Esophagus (tissue), 2 donors: ENCODE measurements around the gene PWWP2B. TPM values are rescaled to one million over a fixed set of nuclear protein-coding genes. Genes with fewer than 3 reads are reported as not detected.
"Not testable (repeated sequence)": the region's sequence is repeated elsewhere in the genome, so short reads cannot be mapped to it uniquely, and the experiment has no call there.

Experiments
- H3K27ac ChIP-seq, 2 donors: one replicate each; pipeline ENCODE4 v1.5.1; 2013; ENCODE audit warnings: low read depth in 2 of 2, mild to moderate bottlenecking in 2 of 2, inconsistent platforms in 1 of 2, low read length in 1 of 2, moderate library complexity in 1 of 2
- H3K27me3 ChIP-seq, 2 donors: one replicate each; pipeline ENCODE4 v1.6.1; 2013; ENCODE audit warnings: low read length in 2 of 2, control low read depth in 1 of 2, mild to moderate bottlenecking in 1 of 2; ENCODE audit not compliant: insufficient read depth in 2 of 2, control insufficient read depth in 1 of 2
- H3K36me3 ChIP-seq, 2 donors: one replicate each; pipeline ENCODE4 v1.6.1; 2013; ENCODE audit warnings: low read length in 1 of 2; ENCODE audit not compliant: control insufficient read depth in 2 of 2, insufficient read depth in 2 of 2
- H3K4me1 ChIP-seq, 2 donors: one replicate each; pipeline ENCODE4 v1.6.1; 2013; ENCODE audit warnings: low read length in 1 of 2; ENCODE audit not compliant: control insufficient read depth in 2 of 2, insufficient read depth in 2 of 2
- H3K4me3 ChIP-seq, 2 donors: one replicate each; pipeline ENCODE4 v1.5.1; 2013; ENCODE audit warnings: low read length in 2 of 2, mild to moderate bottlenecking in 2 of 2, low read depth in 1 of 2, moderate library complexity in 1 of 2
- H3K9me3 ChIP-seq, 2 donors: one replicate each; pipeline ENCODE4 v1.6.1; 2013; ENCODE audit warnings: mild to moderate bottlenecking in 2 of 2, low read depth in 1 of 2, low read length in 1 of 2, moderate library complexity in 1 of 2; ENCODE audit not compliant: control insufficient read depth in 2 of 2, insufficient read depth in 1 of 2
- WGBS, 2 donors: extraction: QIAGEN DNeasy Blood & Tissue Kit; methylation state at CpG; one replicate each; pipeline ENCODE4 v1.1.7; 2013; 5-methylcytosine and 5-hydroxymethylcytosine counted together
- polyA plus RNA-seq, 2 donors: library from polyadenylated mRNA; stranded (reverse); fragments of 200-250 nt; gene quantifications; one replicate each; pipeline ENCODE4 v1.2.3, GENCODE V29; 2013
- donor health status: healthy with polysubstance abuse.
- donor health status: Bipolar disorder and iron deficiency.

PWWP2B gene
- polyA plus RNA-seq = 10 to 100 TPM; 17.6 to 33.4 TPM

GRCh38 chr10:132397036-132397541 is at the start of gene PWWP2B:
TSS of gene PWWP2B (plus strand) at chr10:132397200. CDS start at chr10:132397227, 27 bp downstream.
- peaks cover 11 to 35% of the 10 kb centered on the region in 2 donors for H3K4me1 ChIP-seq
- 1% methylated on average over 46 to 86 of the region's 86 CpGs for WGBS, 2 donors

GRCh38 chr10:132347211-132347930 is 49.6 kb upstream of the PWWP2B start:
- Histone ChIP-seq H3K27me3 (no peaks in the 10 kb centered on the region), H3K4me3 (no peak overlapping the region), H3K9me3 (no peaks in the 10 kb centered on the region), H3K4me1 (no peaks in the 10 kb centered on the region), H3K27ac (no peak overlapping the region), H3K36me3 (peaks cover 0 to 2% of the 10 kb centered on the region in 2 donors)
- WGBS, 2 donors = 91 to 93% methylated on average over 23 of the region's 23 CpGs

More at GRCh38 chr10:132397036-132397541, at the start of gene PWWP2B:
- peaks cover 0 to 2% of the 10 kb centered on the region in 2 donors for H3K9me3 ChIP-seq
- H3K36me3 ChIP-seq = peaks cover 0 to 7% of the 10 kb centered on the region in 2 donors
- H3K27me3 ChIP-seq = no peaks in the 10 kb centered on the region
- H3K27ac ChIP-seq = peak within 1 kb of the TSS; percentile 95
- H3K4me3 ChIP-seq = peak within 1 kb of the TSS; percentile 60 to 82

- peaks cover 0 to 2% of the 10 kb centered on the region in 2 donors for H3K36me3 ChIP-seq
- 85 to 88% methylated on average over 13 of the region's 13 CpGs for WGBS, 2 donors
- H3K9me3 ChIP-seq = no peaks in the 10 kb centered on the region
Measured at GRCh38 chr10:132347931-132348267, 49.1 kb upstream of the PWWP2B start.

GRCh38 chr10:132349766-132350165 is 47.2 kb upstream of the PWWP2B start:
- Histone ChIP-seq H3K27ac (no peak overlapping the region), H3K9me3 (no peaks in the 10 kb centered on the region), H3K4me1 (no peaks in the 10 kb centered on the region), H3K4me3 (no peak overlapping the region), H3K36me3 (peaks cover 0 to 2% of the 10 kb centered on the region in 2 donors), H3K27me3 (no peaks in the 10 kb centered on the region)
- 86 to 87% methylated on average over 6 of the region's 6 CpGs for WGBS, 2 donors

More at GRCh38 chr10:132347931-132348267, 49.1 kb upstream of the PWWP2B start:
- Histone ChIP-seq H3K27me3 (no peaks in the 10 kb centered on the region), H3K4me3 (no peak overlapping the region), H3K4me1 (no peaks in the 10 kb centered on the region), H3K27ac (no peak overlapping the region)

- WGBS, 2 donors = 83 to 85% methylated on average over 11 of the region's 11 CpGs
- H3K27me3 ChIP-seq = no peaks in the 10 kb centered on the region
Measured at GRCh38 chr10:132350391-132350790, 46.6 kb upstream of the PWWP2B start.

GRCh38 chr10:132350946-132351345 is 46.1 kb upstream of the PWWP2B start:
- no peaks in the 10 kb centered on the region for H3K4me1 ChIP-seq
- H3K9me3 ChIP-seq = no peaks in the 10 kb centered on the region
- H3K4me3 ChIP-seq = no peak overlapping the region
- no peaks in the 10 kb centered on the region for H3K27me3 ChIP-seq
- peaks cover 0 to 2% of the 10 kb centered on the region in 2 donors for H3K36me3 ChIP-seq
- H3K27ac ChIP-seq = no peak overlapping the region
- 94 to 97% methylated on average over 17 of the region's 17 CpGs for whole genome bisulfite sequencing, 2 donors

More at GRCh38 chr10:132350391-132350790, 46.6 kb upstream of the PWWP2B start:
- H3K4me1 ChIP-seq = no peaks in the 10 kb centered on the region
- H3K4me3 ChIP-seq = no peak overlapping the region
- H3K27ac ChIP-seq = no peak overlapping the region
- no peaks in the 10 kb centered on the region for H3K9me3 ChIP-seq
- H3K36me3 ChIP-seq = peaks cover 0 to 2% of the 10 kb centered on the region in 2 donors

GRCh38 chr10:132351611-132352010 is 45.4 kb upstream of the PWWP2B start:
- WGBS, 2 donors = 88 to 89% methylated on average over 25 of the region's 25 CpGs
- Histone ChIP-seq H3K9me3 (no peaks in the 10 kb centered on the region), H3K4me3 (no peak overlapping the region), H3K36me3 (peaks cover 0 to 2% of the 10 kb centered on the region in 2 donors), H3K27ac (no peak overlapping the region), H3K27me3 (no peaks in the 10 kb centered on the region), H3K4me1 (no peaks in the 10 kb centered on the region)

GRCh38 chr10:132352462-132353308 is 44.3 kb upstream of the PWWP2B start:
- H3K36me3 ChIP-seq, H3K4me3 ChIP-seq, H3K4me1 ChIP-seq, H3K27ac ChIP-seq, H3K27me3 ChIP-seq, H3K9me3 ChIP-seq: not testable (repeated sequence)
- WGBS, 2 donors = 53 to 64% methylated on average over 28 to 34 of the region's 44 CpGs

- 88 to 89% methylated on average over 20 of the region's 20 CpGs for WGBS, 2 donors
- Histone ChIP-seq H3K9me3 (no peaks in the 10 kb centered on the region), H3K36me3 (no peaks in the 10 kb centered on the region), H3K27me3 (no peaks in the 10 kb centered on the region), H3K4me3 (no peak overlapping the region), H3K4me1 (no peaks in the 10 kb centered on the region), H3K27ac (no peak overlapping the region)
Measured at GRCh38 chr10:132353456-132354355, 43.3 kb upstream of the PWWP2B start.
